ENCODE data around the gene SCARB1. TPM values are rescaled to one million over a fixed set of nuclear protein-coding genes. Genes with fewer than 3 reads are reported as not detected.

Gene SCARB1
- total RNA-seq, 1 donor from 2014 or later = 81.1 TPM

DNA sequence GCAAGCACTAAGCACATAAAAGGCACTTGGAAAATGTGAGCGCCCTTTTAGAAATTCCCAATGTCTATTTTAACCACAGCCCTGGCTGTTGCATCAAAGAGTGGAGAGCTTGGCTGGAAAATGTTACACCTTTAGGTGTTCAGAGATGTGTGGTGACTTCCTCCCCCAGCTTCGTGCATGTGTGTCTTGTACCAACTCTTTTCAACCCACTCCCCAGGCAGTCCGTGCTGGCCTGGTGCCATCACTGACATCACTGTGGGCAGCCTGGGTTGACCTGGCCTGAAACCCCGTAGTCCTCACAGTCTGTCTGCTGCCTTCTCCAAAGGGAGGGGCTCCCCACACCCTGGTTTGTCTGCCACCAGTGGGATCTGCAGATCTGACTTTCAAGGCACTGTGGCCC lies 101.8 kb downstream of the SCARB1 start:
- H3K9me3 ChIP-seq = no peaks in the 10 kb centered on the region
- no peak overlapping the region for H3K27ac ChIP-seq
- H3K4me1 ChIP-seq = peaks cover 23 to 51% of the 10 kb centered on the region in 2 donors
- intact Hi-C loops (cut with DNase I) = no loop called here
- no peak overlapping the region for H3K4me3 ChIP-seq
- TF ChIP-seq, protein P1, sequence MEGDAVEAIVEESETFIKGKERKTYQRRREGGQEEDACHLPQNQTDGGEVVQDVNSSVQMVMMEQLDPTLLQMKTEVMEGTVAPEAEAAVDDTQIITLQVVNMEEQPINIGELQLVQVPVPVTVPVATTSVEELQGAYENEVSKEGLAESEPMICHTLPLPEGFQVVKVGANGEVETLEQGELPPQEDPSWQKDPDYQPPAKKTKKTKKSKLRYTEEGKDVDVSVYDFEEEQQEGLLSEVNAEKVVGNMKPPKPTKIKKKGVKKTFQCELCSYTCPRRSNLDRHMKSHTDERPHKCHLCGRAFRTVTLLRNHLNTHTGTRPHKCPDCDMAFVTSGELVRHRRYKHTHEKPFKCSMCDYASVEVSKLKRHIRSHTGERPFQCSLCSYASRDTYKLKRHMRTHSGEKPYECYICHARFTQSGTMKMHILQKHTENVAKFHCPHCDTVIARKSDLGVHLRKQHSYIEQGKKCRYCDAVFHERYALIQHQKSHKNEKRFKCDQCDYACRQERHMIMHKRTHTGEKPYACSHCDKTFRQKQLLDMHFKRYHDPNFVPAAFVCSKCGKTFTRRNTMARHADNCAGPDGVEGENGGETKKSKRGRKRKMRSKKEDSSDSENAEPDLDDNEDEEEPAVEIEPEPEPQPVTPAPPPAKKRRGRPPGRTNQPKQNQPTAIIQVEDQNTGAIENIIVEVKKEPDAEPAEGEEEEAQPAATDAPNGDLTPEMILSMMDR (IDR thresholded peaks at IDR 0.05) = no peak
- no peaks in the 10 kb centered on the region for H3K36me3 ChIP-seq
- no peaks in the 10 kb centered on the region for H3K27me3 ChIP-seq
- no peak for DNase-seq (ENCODE audit: low spot score in 2 of 2)

DNA sequence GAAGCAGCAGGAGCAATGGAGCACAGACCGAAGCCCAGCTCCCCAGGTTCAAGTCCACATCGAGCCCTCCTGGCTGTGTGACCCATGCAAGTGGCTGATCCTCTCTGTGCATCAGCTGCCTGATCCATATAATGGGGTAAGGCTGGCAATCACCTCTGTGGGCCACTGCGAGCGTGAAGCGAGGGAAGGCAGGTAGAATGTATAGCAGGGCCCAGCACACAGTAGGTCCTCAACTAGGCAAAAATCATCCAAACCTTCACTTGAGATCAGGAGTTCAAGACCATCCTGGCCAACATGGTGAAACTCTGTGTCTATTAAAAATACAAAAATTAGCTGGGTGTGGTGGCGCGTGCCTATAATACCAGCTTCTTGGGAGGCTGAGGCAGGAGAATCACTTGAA lies 102.6 kb downstream of the SCARB1 start:
- intact Hi-C loops (cut with DNase I) = no loop called here
- Histone ChIP-seq H3K4me3 (no peak overlapping the region), H3K36me3 (no peaks in the 10 kb centered on the region), H3K27me3 (no peaks in the 10 kb centered on the region), H3K27ac (no peak overlapping the region), H3K4me1 (peaks cover 16 to 45% of the 10 kb centered on the region in 2 donors), H3K9me3 (no peaks in the 10 kb centered on the region)
- TF ChIP-seq, protein P1 (IDR thresholded peaks at IDR 0.05) = no peak
- DNase-seq (ENCODE audit: low spot score in 2 of 2) = no peak

DNA sequence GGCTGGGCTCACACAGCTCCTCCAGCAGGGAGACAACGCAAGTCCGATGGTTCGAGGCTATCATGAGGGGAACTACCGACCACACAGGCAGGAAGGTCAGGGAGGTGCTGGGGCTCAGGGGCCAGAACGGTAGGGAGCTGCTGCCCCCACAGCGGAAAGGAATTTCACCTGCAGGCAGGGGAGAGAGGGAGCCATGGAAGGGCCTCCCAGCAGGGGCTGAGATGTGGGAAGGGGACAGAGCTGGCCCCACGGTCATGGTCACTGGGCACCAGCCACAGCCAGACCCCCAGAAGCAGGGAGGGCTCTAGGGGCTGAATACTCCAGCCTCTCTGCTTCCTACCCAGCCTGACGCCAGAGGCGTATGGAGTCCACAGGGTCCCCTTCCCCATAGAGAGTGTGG lies 103.1 kb downstream of the SCARB1 start:
- Histone ChIP-seq H3K9me3 (no peaks in the 10 kb centered on the region), H3K27me3 (no peaks in the 10 kb centered on the region), H3K4me1 (peaks cover 12 to 45% of the 10 kb centered on the region in 2 donors), H3K4me3 (no peak overlapping the region), H3K27ac (no peak overlapping the region), H3K36me3 (no peaks in the 10 kb centered on the region)
- DNase-seq (ENCODE audit: low spot score in 2 of 2) = no peak
- intact Hi-C loops (cut with DNase I) = no loop called here
- TF ChIP-seq, protein P1 (IDR thresholded peaks at IDR 0.05) = no peak

DNA sequence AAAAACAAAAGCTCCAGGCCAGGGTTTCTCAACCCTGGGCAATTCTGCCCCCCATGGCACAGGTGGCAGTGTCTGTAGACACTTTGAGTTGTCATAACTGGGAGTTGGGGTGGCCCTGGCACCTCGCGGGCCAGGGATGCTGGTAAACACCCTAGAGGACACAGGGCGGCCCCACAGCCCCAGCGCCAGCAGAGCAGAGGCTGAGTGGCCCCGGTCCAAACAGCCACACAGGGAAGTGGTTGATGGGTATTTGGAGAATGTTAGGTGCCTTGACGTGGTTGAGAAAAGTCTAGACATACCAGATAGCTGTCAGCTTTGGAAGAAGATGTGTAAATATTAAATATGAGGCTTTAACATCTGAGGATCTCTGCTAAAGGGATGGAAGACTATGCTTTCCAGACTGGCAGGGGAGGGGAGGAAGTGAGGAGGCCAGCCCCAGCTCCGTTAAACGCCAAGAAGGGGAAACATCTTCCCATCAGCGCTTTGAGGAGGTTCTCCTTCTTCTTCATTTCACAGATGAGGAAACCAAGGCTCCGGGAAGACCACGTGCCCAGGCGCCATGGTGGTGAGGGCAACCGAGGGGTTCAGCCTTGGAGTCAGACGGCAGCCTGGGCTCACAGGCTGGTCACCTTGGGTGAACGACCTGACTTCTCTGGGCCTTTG lies 103.7 kb downstream of the SCARB1 start:
- H3K27me3 ChIP-seq = no peaks in the 10 kb centered on the region
- intact Hi-C loops (cut with DNase I) = loop anchor here (5.0 kb wide), 1 partner anchor 83 kb away; no protein-coding TSS in a partner anchor
- H3K36me3 ChIP-seq = no peaks in the 10 kb centered on the region
- no peak overlapping the region for H3K4me3 ChIP-seq
- H3K27ac ChIP-seq = peak overlapping the region in 1 of 2 donors; percentile 15
- DNase-seq (ENCODE audit: low spot score in 2 of 2) = no peak
- TF ChIP-seq, protein P1 (IDR thresholded peaks at IDR 0.05) = no peak
- H3K4me1 ChIP-seq = peaks cover 6 to 43% of the 10 kb centered on the region in 2 donors
- H3K9me3 ChIP-seq = no peaks in the 10 kb centered on the region

DNA sequence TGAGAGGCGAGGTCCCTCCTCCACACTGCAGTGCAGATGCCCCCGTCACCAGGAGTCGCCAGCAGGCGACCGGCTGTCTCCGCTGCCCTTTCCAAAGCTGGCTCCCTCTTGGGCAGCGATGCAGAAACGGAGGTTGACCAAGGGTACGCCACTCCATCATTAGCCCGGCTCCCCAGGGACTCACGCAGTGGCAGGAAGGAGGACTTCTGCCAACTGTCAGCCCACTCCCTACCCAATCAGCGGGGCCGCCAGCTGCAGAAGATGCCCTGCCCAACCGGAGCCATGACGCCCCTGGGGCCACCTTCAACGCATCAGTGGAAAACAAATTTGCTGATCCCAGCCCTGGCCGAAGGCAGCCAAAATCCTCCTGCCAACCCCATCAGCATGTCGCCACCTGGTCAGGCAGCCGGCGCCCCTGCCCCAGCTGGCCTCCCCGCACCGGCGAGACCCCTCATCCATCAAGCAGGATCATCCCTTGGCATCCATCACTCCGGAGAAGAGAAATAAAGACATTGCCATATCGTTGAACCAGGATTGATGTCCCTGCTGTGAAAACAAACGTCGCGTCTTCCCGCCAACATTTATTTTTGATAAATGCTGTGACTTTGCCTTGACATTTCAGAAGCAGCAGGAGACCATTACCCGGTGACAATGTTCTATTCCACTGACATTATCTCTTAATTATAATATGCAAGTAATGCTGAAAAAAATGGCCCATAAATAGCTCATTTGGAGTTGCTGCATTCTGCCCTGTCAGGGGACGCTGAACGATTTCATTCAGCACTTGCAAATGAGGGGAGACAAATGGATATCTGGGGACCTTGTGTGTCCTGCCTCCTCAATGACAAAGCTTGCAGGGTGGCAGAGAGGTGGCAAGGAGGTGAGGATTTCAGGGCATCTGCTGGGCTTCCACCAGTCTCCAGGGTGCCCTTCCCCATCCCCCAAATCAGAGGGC lies 105.1 kb downstream of the SCARB1 start:
- peaks cover 3 to 46% of the 10 kb centered on the region in 2 donors for H3K4me1 ChIP-seq

More for the DNA sequence above, 105.1 kb downstream of the SCARB1 start:
- no peaks in the 10 kb centered on the region for H3K9me3 ChIP-seq
- intact Hi-C loops (cut with DNase I) = loop anchor here (5.0 kb wide), 1 partner anchor 81 kb away; no protein-coding TSS in a partner anchor
- H3K4me3 ChIP-seq = no peak overlapping the region
- no peak overlapping the region for H3K27ac ChIP-seq
- H3K27me3 ChIP-seq = no peaks in the 10 kb centered on the region
- no peak for DNase-seq (ENCODE audit: low spot score in 2 of 2)
- TF ChIP-seq, protein P1 (IDR thresholded peaks at IDR 0.05) = no peak
- H3K36me3 ChIP-seq = no peaks in the 10 kb centered on the region
